Bronchial epithelial cell (primary cell): Measurements from ENCODE around the gene BCL6. TPM values are rescaled to one million over a fixed set of nuclear protein-coding genes. Genes with fewer than 3 reads are reported as not detected.

Experiments
- DNase-seq: peaks from one replicate; pipeline ENCODE4 v3.0.0-alpha.2; 2010; ENCODE audit warnings: low read depth
- FAIRE-seq: peaks from 2 replicates; lab custom pipeline; 2011; peaks lifted over from hg19 to GRCh38; lab: Jason Lieb, UNC
- H3K27me3 ChIP-seq: 2 replicates; pipeline ENCODE4 v1.5.1; 2011; ENCODE audit warnings: low read length; ENCODE audit not compliant: control insufficient read depth, insufficient read depth
- H3K36me3 ChIP-seq: 2 replicates; pipeline ENCODE4 v1.5.1; 2011; ENCODE audit warnings: low read length; ENCODE audit not compliant: control insufficient read depth, insufficient read depth
- H3K4me3 ChIP-seq: 2 replicates; pipeline ENCODE4 v1.5.1; 2011; ENCODE audit warnings: mild to moderate bottlenecking, low read depth, low read length, control low read depth
- CTCF ChIP-seq: IDR thresholded peaks from 2 replicates; pipeline ENCODE4 v1.5.1; 2011; ENCODE audit warnings: mild to moderate bottlenecking, moderate library complexity, low read length, control low read depth, inconsistent platforms; ENCODE audit not compliant: insufficient read depth, severe bottlenecking
- total RNA-seq: library from RNA; depleted of rRNA; stranded (reverse); fragments of >200 nt; gene quantifications from 2 replicates; pipeline ENCODE4 v1.2.1, GENCODE V29; 2014

The BCL6 gene
- total RNA-seq, 1 donor from 2014 or later = 6.8 TPM

- FAIRE-seq (peak; percentile 84), DNase-seq (no peak)
- H3K27me3 ChIP-seq = peaks cover 7% of the 10 kb centered on the region
- no peak overlapping the region for H3K4me3 ChIP-seq
- H3K36me3 ChIP-seq = no peaks in the 10 kb centered on the region
- TF ChIP-seq CTCF = no peak
These were observed 72.3 kb downstream of the BCL6 start for GRCh38 chr3:187673012-187673411.

Other genes with a start within 250 kb of the BCL6 start
- not detected in 2 replicates for gene SST, start 75.1 kb downstream of the BCL6 start, total RNA-seq
- gene RTP2, start 42.9 kb downstream of the BCL6 start, total RNA-seq = not detected in 2 replicates